Parathyroid adenoma (tissue), 2 donors: ENCODE data around the gene DIMT1.

Source experiments
- H2AFZ ChIP-seq: fragments of 300-600 bp; sonication (generic); one replicate; pipeline ENCODE4 v1.7.0; 2017; ENCODE audit warnings: antibody characterized with exemption, mild to moderate bottlenecking
- H3K27ac ChIP-seq: fragments of 300-600 bp; sonication (generic); one replicate; pipeline ENCODE4 v1.7.0; 2017
- H3K27me3 ChIP-seq: fragments of 300-600 bp; sonication (generic); one replicate; pipeline ENCODE4 v1.7.0; 2017; ENCODE audit warnings: low read length; ENCODE audit not compliant: control insufficient read depth, insufficient read depth
- H3K36me3 ChIP-seq: fragments of 300-600 bp; sonication (generic); one replicate; pipeline ENCODE4 v1.7.0; 2017; ENCODE audit warnings: low read length; ENCODE audit not compliant: control insufficient read depth, insufficient read depth
- H3K4me1 ChIP-seq: fragments of 300-600 bp; sonication (generic); one replicate; pipeline ENCODE4 v1.7.0; 2017; ENCODE audit warnings: control low read depth
- H3K4me2 ChIP-seq: fragments of 300-600 bp; sonication (generic); one replicate; pipeline ENCODE4 v1.7.0; 2017; ENCODE audit warnings: low read length
- H3K4me3 ChIP-seq: fragments of 300-600 bp; sonication (generic); one replicate; pipeline ENCODE4 v1.7.0; 2017; ENCODE audit warnings: low read depth, low read length
- H3K79me2 ChIP-seq: fragments of 300-600 bp; sonication (generic); one replicate; pipeline ENCODE4 v1.7.0; 2017; ENCODE audit warnings: control low read depth
- H3K9ac ChIP-seq: fragments of 300-600 bp; sonication (generic); one replicate; pipeline ENCODE4 v1.7.0; 2017; ENCODE audit warnings: mild to moderate bottlenecking
- H3K9me3 ChIP-seq: fragments of 300-600 bp; sonication (generic); one replicate; pipeline ENCODE4 v1.7.0; 2017; ENCODE audit warnings: low read length; ENCODE audit not compliant: control insufficient read depth
- CTCF ChIP-seq: fragments of 300-600 bp; sonication (generic); IDR thresholded peaks from one replicate; pipeline ENCODE4 v1.7.0; 2017; ENCODE audit warnings: antibody characterized with exemption, mild to moderate bottlenecking
- donor health status: primary hyperparathyroidism.

The DIMT1 gene

DNA sequence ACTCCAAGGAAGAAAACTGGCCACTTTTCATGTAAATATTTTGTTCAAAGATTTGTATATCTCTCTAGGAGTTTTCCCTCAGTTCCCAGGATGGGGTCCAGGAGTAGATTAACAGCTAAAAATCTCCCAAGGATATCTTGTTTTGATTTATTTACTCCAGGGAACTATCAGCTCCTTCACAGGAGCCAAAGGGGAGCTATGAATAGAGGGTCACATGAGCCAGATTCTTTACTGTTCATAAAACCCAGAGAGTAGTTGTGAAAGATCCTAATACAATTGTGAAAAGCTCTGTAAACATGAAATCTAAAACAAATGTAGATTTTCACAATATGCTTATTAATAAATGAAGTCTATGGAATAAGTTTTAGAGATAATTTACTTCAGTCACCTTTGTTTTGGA lies 16.9 kb downstream of the DIMT1 start:
- no peak overlapping the region for H3K27ac ChIP-seq
- no peaks in the 10 kb centered on the region for H3K36me3 ChIP-seq
- H3K4me3 ChIP-seq = no peak overlapping the region
- H3K4me1 ChIP-seq = no peaks in the 10 kb centered on the region
- H3K9ac ChIP-seq = no peak overlapping the region
- no peaks in the 10 kb centered on the region for H3K27me3 ChIP-seq
- TF ChIP-seq CTCF = no peak
- no peaks in the 10 kb centered on the region for H3K79me2 ChIP-seq
- H3K4me2 ChIP-seq = no peak overlapping the region
- no peaks in the 10 kb centered on the region for H3K9me3 ChIP-seq
- H2AFZ ChIP-seq = no peak overlapping the region

DNA sequence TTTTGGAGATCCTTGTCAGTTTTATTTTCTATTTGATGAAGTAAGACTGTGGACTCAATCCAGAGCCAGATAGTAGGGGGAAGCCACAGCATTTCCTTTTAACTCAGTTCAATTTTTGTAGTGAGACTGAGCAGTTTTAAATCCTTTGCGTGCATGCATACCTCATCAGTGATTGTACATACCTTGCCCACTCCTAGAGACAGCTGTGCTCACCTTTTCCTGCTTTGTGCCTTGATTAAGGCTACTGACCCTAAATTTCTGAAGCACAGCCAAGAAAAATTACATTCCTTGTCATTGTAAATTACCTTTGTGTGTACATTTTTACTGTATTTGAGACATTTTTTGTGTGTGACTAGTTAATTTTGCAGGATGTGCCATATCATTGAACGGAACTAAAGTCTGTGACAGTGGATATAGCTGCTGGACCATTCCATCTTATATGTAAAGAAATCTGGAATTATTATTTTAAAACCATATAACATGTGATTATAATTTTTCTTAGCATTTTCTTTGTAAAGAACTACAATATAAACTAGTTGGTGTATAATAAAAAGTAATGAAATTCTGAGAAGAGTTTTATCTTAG lies 17.8 kb downstream of the DIMT1 start:
- Histone ChIP-seq H3K9ac (no peak overlapping the region), H3K27ac (no peak overlapping the region), H3K4me1 (no peaks in the 10 kb centered on the region), H2AFZ (no peak overlapping the region), H3K27me3 (no peaks in the 10 kb centered on the region), H3K79me2 (no peaks in the 10 kb centered on the region), H3K9me3 (no peaks in the 10 kb centered on the region), H3K36me3 (no peaks in the 10 kb centered on the region), H3K4me3 (no peak overlapping the region), H3K4me2 (no peak overlapping the region)
- TF ChIP-seq CTCF = no peak

DNA sequence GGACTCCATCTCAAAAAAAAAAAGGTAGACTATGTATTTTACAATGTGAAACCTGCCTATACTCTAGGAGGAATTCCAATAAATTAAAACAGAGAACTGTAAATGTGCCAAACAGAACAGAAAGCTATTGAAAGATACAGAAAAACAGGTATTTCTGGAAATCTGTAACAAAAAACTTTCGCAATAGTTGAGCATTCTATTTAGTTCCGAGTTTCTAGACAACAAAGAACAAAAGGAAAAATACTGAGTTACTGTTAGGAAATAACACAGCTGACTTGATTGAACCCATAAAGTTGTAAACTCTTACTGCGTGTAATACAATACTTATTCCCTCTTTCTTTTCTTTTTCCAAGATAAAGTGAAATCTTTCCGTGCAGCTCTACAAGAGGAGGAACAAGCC lies 18.6 kb downstream of the DIMT1 start:
- Histone ChIP-seq H3K36me3 (no peaks in the 10 kb centered on the region), H3K4me1 (no peaks in the 10 kb centered on the region), H3K4me3 (no peak overlapping the region), H3K79me2 (no peaks in the 10 kb centered on the region), H3K9ac (no peak overlapping the region), H2AFZ (no peak overlapping the region), H3K27ac (no peak overlapping the region), H3K9me3 (no peaks in the 10 kb centered on the region), H3K4me2 (no peak overlapping the region), H3K27me3 (no peaks in the 10 kb centered on the region)
- no peak for TF ChIP-seq CTCF

DNA sequence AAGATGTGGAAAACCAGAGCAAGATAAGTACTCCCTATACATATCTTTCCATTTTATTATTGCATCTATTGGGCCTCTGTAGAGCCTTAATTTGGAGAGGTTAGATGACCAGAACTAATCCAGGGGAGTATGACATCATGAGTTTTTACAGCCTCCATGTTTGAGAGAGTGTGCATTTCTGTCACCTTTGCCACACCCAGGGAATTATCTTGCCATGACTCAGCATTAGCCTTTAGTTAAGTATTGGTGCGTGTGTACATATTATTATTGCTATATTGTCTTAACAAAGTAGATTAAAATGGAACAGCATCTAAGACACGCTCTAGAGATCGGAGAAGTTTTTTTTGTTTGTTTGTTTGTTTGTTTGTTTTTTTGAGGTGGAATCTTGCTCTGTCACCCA lies 27.6 kb downstream of the DIMT1 start:
- no peak overlapping the region for H2AFZ ChIP-seq
- no peaks in the 10 kb centered on the region for H3K27me3 ChIP-seq
- no peak overlapping the region for H3K27ac ChIP-seq
- H3K4me3 ChIP-seq = no peak overlapping the region
- H3K9me3 ChIP-seq = no peaks in the 10 kb centered on the region
- no peaks in the 10 kb centered on the region for H3K4me1 ChIP-seq
- H3K9ac ChIP-seq = no peak overlapping the region
- H3K4me2 ChIP-seq = no peak overlapping the region
- no peaks in the 10 kb centered on the region for H3K36me3 ChIP-seq
- H3K79me2 ChIP-seq = no peaks in the 10 kb centered on the region
- no peak for TF ChIP-seq CTCF

DNA sequence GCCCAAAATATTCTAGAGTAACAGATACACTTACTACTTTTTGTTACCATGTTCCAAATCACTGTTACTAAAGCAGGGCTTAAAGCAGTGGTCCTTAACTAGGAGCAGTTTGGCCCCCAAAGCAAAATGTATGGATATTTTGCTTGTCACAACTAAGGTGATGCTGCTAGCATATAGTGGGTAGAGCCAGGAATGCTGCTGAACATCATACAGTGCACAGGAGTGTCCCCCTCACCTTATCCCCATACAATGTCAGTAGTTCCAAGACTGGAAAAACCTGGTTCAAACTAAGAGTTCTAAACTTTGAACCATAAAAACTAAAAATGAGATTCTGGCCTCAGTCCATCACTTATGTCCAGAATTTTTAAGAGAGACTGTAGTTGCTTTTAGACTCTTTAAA lies 28.1 kb downstream of the DIMT1 start:
- no peaks in the 10 kb centered on the region for H3K36me3 ChIP-seq
- H3K4me1 ChIP-seq = no peaks in the 10 kb centered on the region
- H2AFZ ChIP-seq = no peak overlapping the region
- H3K27me3 ChIP-seq = no peaks in the 10 kb centered on the region
- H3K9ac ChIP-seq = no peak overlapping the region
- TF ChIP-seq CTCF = no peak
- H3K79me2 ChIP-seq = no peaks in the 10 kb centered on the region
- no peak overlapping the region for H3K27ac ChIP-seq
- no peaks in the 10 kb centered on the region for H3K9me3 ChIP-seq
- no peak overlapping the region for H3K4me2 ChIP-seq
- H3K4me3 ChIP-seq = no peak overlapping the region
